T-cell (primary cell): Measurements from ENCODE around the gene ZNF107. TPM values are rescaled to one million over a fixed set of nuclear protein-coding genes. Genes with fewer than 3 reads are reported as not detected.

Source experiments
- ATAC-seq, 4 experiments: fragments of 200-7000 bp in 3 of 4; fragments of 150-1000 bp in 1 of 4; cut with Tn5 transposase; replicated peaks in 1 of 4; 1 replicate in 3 of 4; 2 replicates in 1 of 4; pipeline ENCODE4 v1.10.0; 2021; ENCODE audit warnings: moderate library complexity in 3 of 4, mild to moderate bottlenecking in 2 of 4, moderate number of reproducible peaks in 1 of 4
- CTCF ChIA-PET, 2 donors: fragments of 300-600 bp; sonication (Branson Sonifier 250); formaldehyde crosslinking; loops; one replicate each; lab custom pipeline; 2022; ENCODE audit warnings: antibody characterized with exemption in 2 of 2; lab: Charles Lee
- POLR2A ChIA-PET, 2 donors: fragments of 300-600 bp; sonication (Branson Sonifier 250); formaldehyde crosslinking; loops; one replicate each; lab custom pipeline; 2022; ENCODE audit warnings: antibody characterized with exemption in 2 of 2; lab: Charles Lee
- DNase-seq, 35 experiments: peaks; one replicate each; pipeline versions ENCODE4 v3.0.0 to v3.0.0-alpha.2; 2013 to 2023
- H3K27ac ChIP-seq: one replicate; pipeline ENCODE4 v1.5.1; 2013; ENCODE audit warnings: low read length
- H3K27me3 ChIP-seq, 2 experiments: replicated peaks in 1 of 2; 1 replicate in 1 of 2; 2 replicates in 1 of 2; pipeline versions ENCODE4 v1.6.1 to v1.7.0; 2013; ENCODE audit warnings: low read length in 1 of 2, mixed read lengths in 1 of 2; ENCODE audit not compliant: control insufficient read depth in 2 of 2, insufficient read depth in 2 of 2; ENCODE audit errors: extremely low read depth in 1 of 2
- H3K36me3 ChIP-seq, 2 donors: 1 replicate in 1 of 2; 2 replicates in 1 of 2; pipeline versions ENCODE4 v1.6.1 to v1.7.0; 2013; ENCODE audit warnings: low read length in 1 of 2; ENCODE audit not compliant: control insufficient read depth in 2 of 2, insufficient read depth in 1 of 2; ENCODE audit errors: extremely low read depth in 1 of 2
- H3K4me1 ChIP-seq, 2 experiments: 1 replicate in 1 of 2; 2 replicates in 1 of 2; pipeline versions ENCODE4 v1.6.1 to v1.7.0; 2013; ENCODE audit warnings: low read length in 2 of 2, mixed read lengths in 1 of 2; ENCODE audit not compliant: insufficient read depth in 2 of 2, control insufficient read depth in 1 of 2; ENCODE audit errors: extremely low read depth in 1 of 2
- H3K4me3 ChIP-seq, 2 donors: 1 replicate in 1 of 2; 2 replicates in 1 of 2; pipeline versions ENCODE4 v1.5.1 to v1.7.0; 2013; ENCODE audit warnings: mild to moderate bottlenecking in 2 of 2, low read length in 1 of 2, moderate library complexity in 1 of 2; ENCODE audit not compliant: control insufficient read depth in 1 of 2; ENCODE audit errors: extremely low read depth in 1 of 2
- H3K9me3 ChIP-seq: 2 replicates; pipeline ENCODE4 v1.7.0; 2013
- H3K27ac Mint-ChIP-seq, 2 donors: one replicate each; pipeline ENCODE4 v1.8.0; 2020 to 2021; ENCODE audit warnings: mild to moderate bottlenecking in 2 of 2, mixed read lengths in 2 of 2
- H3K27me3 Mint-ChIP-seq, 2 donors: one replicate each; pipeline ENCODE4 v1.8.0; 2021 to 2022; ENCODE audit warnings: mixed read lengths in 2 of 2
- H3K36me3 Mint-ChIP-seq: one replicate; pipeline ENCODE4 v1.8.0; 2021; ENCODE audit warnings: mixed read lengths
- H3K4me1 Mint-ChIP-seq, 3 donors: one replicate each; pipeline ENCODE4 v1.8.0; 2020 to 2022; ENCODE audit warnings: mixed read lengths in 3 of 3, mild to moderate bottlenecking in 1 of 3
- H3K4me3 Mint-ChIP-seq, 3 donors: one replicate each; pipeline ENCODE4 v1.8.0; 2020 to 2022; ENCODE audit warnings: mild to moderate bottlenecking in 3 of 3, mixed read lengths in 3 of 3, moderate library complexity in 3 of 3
- H3K9me3 Mint-ChIP-seq, 3 donors: one replicate each; pipeline ENCODE4 v1.8.0; 2020 to 2022; ENCODE audit warnings: mixed read lengths in 3 of 3
- WGBS: methylation state at CpG from one replicate; pipeline ENCODE4 v1.1.5; 2013; ENCODE audit warnings: missing lambda C conversion rate; ENCODE audit not compliant: insufficient coverage; 5-methylcytosine and 5-hydroxymethylcytosine counted together
- total RNA-seq, 35 experiments: library from RNA in 6 of 35; stranded (reverse) in 6 of 35; fragments of 120-200 nt in 1 of 35; gene quantifications; one replicate each; pipeline versions ENCODE4 v1.2.1 to v1.2.4 and lab custom pipeline; 2013 to 2026

The ZNF107 gene
- total RNA-seq (10 to 100 TPM; 15.1 to 22.6 (median 21.2) TPM), total RNA-seq (lab: John Stamatoyannopoulos, UW) (12.1 to 145 (median 50.7) reads per million in 29 experiments)
- total RNA-seq (2013) = 24.0 TPM

DNA sequence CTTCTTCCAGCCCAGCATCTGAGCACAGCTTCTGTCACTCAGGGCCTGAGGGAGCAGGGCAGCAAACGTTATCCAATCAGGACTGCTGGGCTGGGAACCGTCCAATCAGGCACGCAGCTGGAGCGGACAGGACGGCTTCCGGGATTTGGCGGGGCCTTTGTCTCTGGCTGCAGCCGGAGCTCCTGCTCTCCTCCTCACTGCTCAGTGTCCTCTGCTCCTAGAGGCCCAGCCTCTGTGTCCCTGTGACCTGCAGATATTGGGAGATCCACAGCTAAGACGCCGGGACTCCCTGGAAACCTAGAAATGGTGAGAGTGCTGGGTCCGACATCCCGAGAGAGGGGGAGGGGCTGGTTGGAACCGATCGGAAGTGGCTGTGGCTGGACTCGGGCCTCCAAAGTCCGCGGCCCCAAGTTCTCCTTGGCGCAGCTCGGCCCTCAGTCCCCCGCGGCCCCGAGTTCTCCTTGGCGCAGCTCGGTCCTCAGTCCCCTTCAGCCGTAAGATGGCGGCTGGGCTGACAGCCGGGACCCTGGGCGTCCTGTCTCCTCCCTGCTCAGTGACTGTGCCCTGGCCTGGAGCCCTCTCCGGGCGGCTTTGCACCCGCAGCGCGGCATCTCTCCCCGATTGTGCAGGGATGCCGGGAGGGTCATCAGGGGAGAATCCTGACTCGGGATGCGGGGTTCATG lies at the start of gene ZNF107:
ZNF107 (plus strand) TSS at position 154 of the 683 bp plus-strand sequence; CDS start at position 304, 150 bp downstream.
- ATAC-seq = peak; percentile 97 to 99 (median 98)
- H3K9me3 ChIP-seq = no peaks in the 10 kb centered on the region
- under 1% methylated on average over 27 of the region's 37 CpGs for WGBS
- Mint-ChIP-seq H3K27me3 (no peaks in the 10 kb centered on the region), H3K9me3 (peaks cover 0 to 9% (median 6%) of the 10 kb centered on the region in 3 donors), H3K27ac (peak within 1 kb of the TSS; percentile 92 to 97), H3K4me3 (peak within 1 kb of the TSS; percentile 97 to 98 (median 98)), H3K36me3 (peaks cover 23% of the 10 kb centered on the region), H3K4me1 (peaks cover 56 to 68% (median 63%) of the 10 kb centered on the region in 3 donors)
- no peaks in the 10 kb centered on the region for H3K27me3 ChIP-seq
- H3K4me1 ChIP-seq = peaks cover 13 to 24% of the 10 kb centered on the region in 2 experiments
- ChIA-PET CTCF (interaction anchor here in 1 of 2 donors (1.2 kb wide), 1 partner anchor 128 kb away, joined by 3 read pairs; no protein-coding TSS in a partner anchor), POLR2A (interaction anchor here (0.6 to 2.0 kb wide), 12 partner anchors 8 to 766 kb away, joined by 3 to 15 read pairs (median 4); partner anchors contain the start of genes ZNF680 (in 2 of the 2), ZNF138 (in 1 of the 2) and ZNF736 (in 1 of the 2))
- peaks cover 9 to 16% of the 10 kb centered on the region in 2 donors for H3K36me3 ChIP-seq
- peak; percentile 66 to 90 (median 83) for DNase-seq
- H3K4me3 ChIP-seq = peak within 1 kb of the TSS; percentile 76 to 92
- H3K27ac ChIP-seq = peak within 1 kb of the TSS; percentile 94

DNA sequence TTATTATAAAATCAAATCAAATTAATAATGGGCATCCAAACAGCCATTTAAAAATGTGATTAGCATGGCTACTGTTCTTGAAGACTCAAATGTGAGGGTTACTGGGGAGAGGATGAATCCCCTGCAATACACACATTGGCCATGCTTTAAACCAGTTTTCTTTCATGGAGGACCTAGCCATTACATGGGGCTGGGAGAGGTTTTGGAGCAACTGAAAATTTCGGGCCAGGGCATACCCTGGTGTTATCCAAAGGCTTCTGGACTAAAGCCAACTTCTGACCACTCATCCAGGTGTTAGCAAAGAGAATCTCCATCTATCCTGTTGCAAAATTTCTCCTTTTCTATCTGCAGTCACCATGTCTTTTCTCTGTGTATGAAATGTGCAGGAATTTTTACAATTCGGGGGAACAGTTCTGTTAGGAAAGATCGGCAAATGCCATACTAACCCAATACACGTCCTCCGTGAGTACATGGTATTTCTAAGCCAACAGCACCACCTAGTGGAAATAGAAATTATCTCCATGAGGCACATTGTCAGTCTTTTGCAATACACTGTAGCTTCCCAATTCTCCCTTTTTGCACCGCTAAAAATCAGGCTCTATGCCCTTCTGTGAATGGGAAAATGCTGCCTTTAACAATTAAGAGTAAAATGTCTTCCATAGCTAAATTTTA lies 47.0 kb upstream of the ZNF107 start:
- ChIA-PET POLR2A (no interaction called here), CTCF (interaction anchor here in 1 of 2 donors (1.1 kb wide), 1 partner anchor 11 kb away, joined by 3 read pairs; no protein-coding TSS in a partner anchor)
- Mint-ChIP-seq H3K27ac (no peak overlapping the region), H3K27me3 (no peaks in the 10 kb centered on the region), H3K4me3 (no peak overlapping the region), H3K4me1 (peaks cover 0 to 2% (median 2%) of the 10 kb centered on the region in 3 donors), H3K9me3 (peaks cover 0 to 10% (median 8%) of the 10 kb centered on the region in 3 donors), H3K36me3 (no peaks in the 10 kb centered on the region)
- no peaks in the 10 kb centered on the region for H3K4me1 ChIP-seq
- WGBS = no CpG with 5 or more reads among the region's 6 CpGs
- H3K9me3 ChIP-seq = peaks cover 7% of the 10 kb centered on the region
- DNase-seq (peak in 6 of 35 experiments; percentile 4 to 77 (median 14)), ATAC-seq (no peak)
- no peaks in the 10 kb centered on the region for H3K27me3 ChIP-seq
- no peak overlapping the region for H3K27ac ChIP-seq
- H3K36me3 ChIP-seq = no peaks in the 10 kb centered on the region
- no peak overlapping the region for H3K4me3 ChIP-seq

DNA sequence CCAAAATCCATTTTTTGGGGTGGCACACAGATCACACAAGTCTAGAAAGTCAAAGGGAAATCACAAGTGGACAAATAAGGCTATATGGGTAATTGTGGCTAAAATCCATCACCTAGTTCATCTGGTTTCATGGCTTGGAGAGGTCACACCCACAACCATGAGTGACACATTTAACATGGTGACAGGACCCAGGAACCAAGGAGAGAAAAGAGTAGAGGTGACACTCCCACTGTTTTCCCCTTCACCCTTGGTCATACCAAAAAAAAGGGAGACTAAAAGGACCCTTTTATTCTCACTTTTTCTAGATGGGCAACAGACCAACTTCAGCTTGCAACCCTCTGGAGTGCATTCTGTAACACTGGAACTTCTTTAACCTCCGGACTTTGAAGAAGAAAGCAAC lies 46.2 kb upstream of the ZNF107 start:
- ChIA-PET POLR2A (no interaction called here), CTCF (interaction anchor here in 1 of 2 donors (1.0 kb wide), 1 partner anchor 11 kb away, joined by 7 read pairs; no protein-coding TSS in a partner anchor)
- Histone ChIP-seq H3K9me3 (peaks cover 7% of the 10 kb centered on the region), H3K27ac (no peak overlapping the region), H3K36me3 (no peaks in the 10 kb centered on the region), H3K4me3 (no peak overlapping the region), H3K4me1 (no peaks in the 10 kb centered on the region), H3K27me3 (no peaks in the 10 kb centered on the region)
- Mint-ChIP-seq H3K36me3 (no peaks in the 10 kb centered on the region), H3K27ac (no peak overlapping the region), H3K27me3 (no peaks in the 10 kb centered on the region), H3K4me3 (no peak overlapping the region), H3K4me1 (peaks cover 0 to 2% (median 2%) of the 10 kb centered on the region in 3 donors), H3K9me3 (peaks cover 0 to 10% (median 8%) of the 10 kb centered on the region in 3 donors)
- WGBS = no CpG with 5 or more reads among the region's 1 CpG
- DNase-seq (no peak), ATAC-seq (no peak)

DNA sequence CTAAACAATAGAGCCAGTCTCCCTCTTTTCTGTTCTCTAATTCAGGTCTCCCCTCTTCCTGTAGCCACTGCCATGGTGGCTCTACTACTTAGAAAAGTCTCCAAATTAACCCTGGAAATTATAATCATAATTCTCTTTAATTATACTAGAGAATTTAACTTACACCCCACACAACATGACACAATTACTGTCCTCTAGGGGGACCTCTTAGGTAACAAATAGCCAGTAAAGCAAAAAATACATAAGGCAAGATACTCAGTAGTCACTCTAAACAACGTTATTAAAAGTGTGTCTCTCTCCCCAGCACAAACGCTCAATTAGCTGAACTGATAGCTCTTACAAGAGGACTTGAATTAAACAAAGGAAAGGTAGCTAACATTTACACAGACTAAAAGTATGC lies 44.3 kb upstream of the ZNF107 start:
- no peak overlapping the region for H3K27ac ChIP-seq
- Mint-ChIP-seq H3K27ac (no peak overlapping the region), H3K36me3 (no peaks in the 10 kb centered on the region), H3K4me1 (peaks cover 0 to 2% (median 2%) of the 10 kb centered on the region in 3 donors), H3K4me3 (no peak overlapping the region), H3K27me3 (no peaks in the 10 kb centered on the region), H3K9me3 (peaks cover 0 to 10% (median 8%) of the 10 kb centered on the region in 3 donors)
- H3K27me3 ChIP-seq = no peaks in the 10 kb centered on the region
- POLR2A ChIA-PET = no interaction called here
- ATAC-seq (no peak), DNase-seq (no peak)
- H3K9me3 ChIP-seq = peaks cover 7% of the 10 kb centered on the region
- CTCF ChIA-PET = no interaction called here
- no peaks in the 10 kb centered on the region for H3K4me1 ChIP-seq
- WGBS = no CpG with 5 or more reads among the region's 2 CpGs
- H3K36me3 ChIP-seq = no peaks in the 10 kb centered on the region
- H3K4me3 ChIP-seq = no peak overlapping the region

DNA sequence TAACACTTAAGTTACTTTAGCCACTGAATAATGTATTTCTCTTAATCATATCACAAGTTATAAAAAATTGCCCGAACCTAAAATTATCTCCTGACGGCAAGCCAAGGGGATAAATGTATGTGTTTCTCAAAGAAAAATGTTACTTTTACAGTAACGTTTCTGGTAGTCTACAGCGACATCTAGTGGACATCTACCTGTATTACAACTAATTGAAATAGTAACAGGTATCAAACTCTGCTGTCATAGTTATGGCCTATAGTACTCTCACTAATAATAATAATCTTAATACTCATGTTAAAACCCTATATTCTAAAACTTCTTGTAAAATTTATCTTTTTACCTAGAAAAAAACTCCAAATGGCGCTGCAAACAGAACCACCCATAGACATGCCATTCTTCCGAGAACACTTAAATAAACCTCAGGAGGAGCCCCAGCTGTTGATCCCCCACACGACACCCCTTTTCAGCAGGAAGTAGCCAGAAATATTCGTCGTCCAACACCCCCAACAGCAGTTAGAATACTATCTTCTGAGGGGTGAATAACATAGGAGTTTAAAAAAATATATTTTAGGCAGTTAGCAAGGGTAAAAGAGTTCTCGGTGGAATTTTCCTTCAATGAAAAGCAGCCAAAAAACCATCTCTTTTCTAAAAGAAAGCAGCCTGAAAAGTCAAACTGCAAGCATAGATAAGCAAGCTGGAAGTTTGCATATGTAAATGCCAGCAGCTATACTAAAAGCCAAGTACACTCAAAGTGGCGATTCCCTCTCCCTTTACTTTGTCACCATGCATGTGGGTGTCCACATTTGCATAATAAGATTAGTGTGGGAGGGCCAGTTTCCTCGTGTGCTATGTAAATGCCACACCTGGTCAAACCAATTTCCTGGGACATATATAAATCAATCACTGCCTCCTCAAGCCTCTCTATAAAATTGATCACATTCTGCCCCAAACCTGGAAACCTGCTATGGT lies 40.5 kb upstream of the ZNF107 start:
- H3K9me3 Mint-ChIP-seq = peaks cover 0 to 3% (median under 1%) of the 10 kb centered on the region in 3 donors
- Histone ChIP-seq H3K4me3 (no peak overlapping the region), H3K36me3 (no peaks in the 10 kb centered on the region), H3K4me1 (no peaks in the 10 kb centered on the region), H3K9me3 (no peaks in the 10 kb centered on the region), H3K27me3 (no peaks in the 10 kb centered on the region), H3K27ac (no peak overlapping the region)
- H3K27ac Mint-ChIP-seq = no peak overlapping the region
- no CpG with 5 or more reads among the region's 12 CpGs for WGBS
- no peak overlapping the region for H3K4me3 Mint-ChIP-seq
- no peaks in the 10 kb centered on the region for H3K4me1 Mint-ChIP-seq
- POLR2A ChIA-PET = no interaction called here
- no peaks in the 10 kb centered on the region for H3K27me3 Mint-ChIP-seq
- CTCF ChIA-PET = interaction anchor here (0.7 to 2.1 kb wide), 5 partner anchors 9 to 442 kb away, joined by 3 to 7 read pairs (median 3); no protein-coding TSS in a partner anchor
- ATAC-seq = no peak
- DNase-seq = peak in 1 of 35 experiments; percentile 57
- H3K36me3 Mint-ChIP-seq = no peaks in the 10 kb centered on the region
